ENCODE results near the gene LAMC3. TPM values are rescaled to one million over a fixed set of nuclear protein-coding genes. Genes with fewer than 3 reads are reported as not detected.

The LAMC3 gene
- polyA plus RNA-seq, 1 of the 3 experiments (the other 2 are of a cell fraction) = 0.07 TPM

DNA sequence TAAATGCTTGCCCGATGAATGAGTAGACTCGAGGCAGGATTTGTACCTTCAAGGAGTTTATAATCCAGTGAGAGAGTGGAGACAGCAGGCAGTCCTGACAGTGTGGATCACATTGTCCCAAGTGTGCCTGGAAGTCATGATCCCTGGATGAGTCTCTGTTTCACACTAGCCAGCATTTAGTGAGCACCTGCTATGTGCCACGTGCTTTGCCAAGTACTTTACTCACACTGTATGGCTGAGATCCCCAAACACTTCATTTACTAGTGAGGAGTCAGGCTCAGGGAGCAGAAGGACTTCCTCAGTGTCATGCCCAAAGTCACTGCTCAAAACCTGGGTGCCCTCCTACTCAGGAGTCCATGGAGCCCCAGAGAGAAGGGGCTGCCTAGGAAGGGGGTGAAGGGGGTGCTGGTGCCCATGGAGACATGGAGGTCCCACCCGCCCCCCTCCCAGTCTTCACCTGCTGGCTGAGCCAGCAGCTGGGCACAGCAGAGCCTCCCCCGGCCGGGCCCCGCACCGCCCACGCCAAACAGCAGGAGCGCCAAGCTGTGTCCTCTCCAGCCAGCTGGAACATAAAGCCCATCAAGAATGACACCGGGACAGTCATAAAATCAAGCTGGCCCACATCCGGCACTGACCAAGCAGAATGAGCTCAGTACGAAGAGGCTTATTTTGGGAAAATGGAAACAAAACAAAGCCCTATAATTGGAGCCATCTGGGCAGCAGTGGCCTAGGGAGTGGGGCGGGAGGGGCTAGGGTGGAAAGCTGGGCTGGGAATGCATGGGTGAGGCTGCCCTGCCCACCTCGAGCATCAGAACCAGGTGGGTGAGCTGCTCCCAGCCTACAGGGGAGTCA is 10.6 kb downstream of the LAMC3 start:
- POLR2A ChIA-PET = no interaction called here
- H3K27ac ChIP-seq (ENCODE audit: low read depth in 2 of 2, low read length in 1 of 2) = no peak overlapping the region

GRCh38 chr9:131020388-131020787 is 11.4 kb downstream of the LAMC3 start:
- no peak overlapping the region for H3K4me2 ChIP-seq
- DNase-seq = no peak
- CTCF ChIA-PET = interaction anchor here (0.9 to 8.0 kb wide), 6 partner anchors 13 to 154 kb away, joined by 3 to 47 read pairs (median 4); no protein-coding TSS in a partner anchor
- TF ChIP-seq NRF1 (IDR thresholded peaks at IDR 0.05; ENCODE audit: low read depth, low read length) (no peak), RCOR1 (IDR thresholded peaks at IDR 0.05; ENCODE audit: low read length) (no peak), FOSL2 (IDR thresholded peaks at IDR 0.05; ENCODE audit: borderline replicate concordance, low read depth) (no peak), EP300 (IDR thresholded peaks at IDR 0.05; ENCODE audit: borderline replicate concordance in 1 of 2, low read depth in 1 of 2, low read length in 1 of 2) (no peak), CTCF (IDR thresholded peaks at IDR 0.05) (no peak)
- TF ChIP-seq, protein P1, sequence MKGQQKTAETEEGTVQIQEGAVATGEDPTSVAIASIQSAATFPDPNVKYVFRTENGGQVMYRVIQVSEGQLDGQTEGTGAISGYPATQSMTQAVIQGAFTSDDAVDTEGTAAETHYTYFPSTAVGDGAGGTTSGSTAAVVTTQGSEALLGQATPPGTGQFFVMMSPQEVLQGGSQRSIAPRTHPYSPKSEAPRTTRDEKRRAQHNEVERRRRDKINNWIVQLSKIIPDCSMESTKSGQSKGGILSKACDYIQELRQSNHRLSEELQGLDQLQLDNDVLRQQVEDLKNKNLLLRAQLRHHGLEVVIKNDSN (IDR thresholded peaks at IDR 0.05; ENCODE audit: borderline replicate concordance, low read depth) = no peak
- TF ChIP-seq, protein P2, sequence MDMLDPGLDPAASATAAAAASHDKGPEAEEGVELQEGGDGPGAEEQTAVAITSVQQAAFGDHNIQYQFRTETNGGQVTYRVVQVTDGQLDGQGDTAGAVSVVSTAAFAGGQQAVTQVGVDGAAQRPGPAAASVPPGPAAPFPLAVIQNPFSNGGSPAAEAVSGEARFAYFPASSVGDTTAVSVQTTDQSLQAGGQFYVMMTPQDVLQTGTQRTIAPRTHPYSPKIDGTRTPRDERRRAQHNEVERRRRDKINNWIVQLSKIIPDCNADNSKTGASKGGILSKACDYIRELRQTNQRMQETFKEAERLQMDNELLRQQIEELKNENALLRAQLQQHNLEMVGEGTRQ (IDR thresholded peaks at IDR 0.05; ENCODE audit: borderline replicate concordance, low read depth, low read length) = no peak

More for the DNA sequence above, 10.6 kb downstream of the LAMC3 start:
- H3K9me2 ChIP-seq = no peaks in the 10 kb centered on the region
- no peak overlapping the region for H2AFZ ChIP-seq (ENCODE audit: low read depth)
- peak; percentile 58 for DNase-seq
- H3K27me3 ChIP-seq (ENCODE audit: insufficient read depth) = peaks cover 21% of the 10 kb centered on the region; the same call in 1 of the 2 replicates
- no peak overlapping the region for H3K4me2 ChIP-seq
- H3K9ac ChIP-seq = no peak overlapping the region
- no peak overlapping the region for H3K4me3 ChIP-seq (ENCODE audit: low read depth in 2 of 2, low read length in 1 of 2)
- H4K20me1 ChIP-seq (ENCODE audit: insufficient read depth) = no peaks in the 10 kb centered on the region
- CTCF ChIA-PET = interaction anchor here (0.6 to 8.0 kb wide), 6 partner anchors 10 to 153 kb away, joined by 3 to 47 read pairs (median 4); no protein-coding TSS in a partner anchor
- H3K4me1 ChIP-seq (ENCODE audit: control insufficient read depth in 1 of 2, insufficient read depth in 2 of 2, low read depth in 1 of 2, low read length in 1 of 2) = no peaks in the 10 kb centered on the region
- 60% methylated on average over 14 of the region's 15 CpGs for WGBS (ENCODE audit: low lambda C conversion rate)
- H3F3A ChIP-seq (replicated peaks; ENCODE audit: insufficient read depth) = no peaks in the 10 kb centered on the region
- H3K36me3 ChIP-seq (replicated peaks in 1 of 2; ENCODE audit: control insufficient read depth in 1 of 2, insufficient read depth in 2 of 2, low read length in 1 of 2) = no peaks in the 10 kb centered on the region
- no peak for TF ChIP-seq ELF1 (IDR thresholded peaks at IDR 0.05)
- TF ChIP-seq GATA2 (CRISPR knock-in tag; IDR thresholded peaks at IDR 0.05) = no peak
- TF ChIP-seq YY1 (IDR thresholded peaks at IDR 0.05; ENCODE audit: low read depth) = no peak
- no peak for TF ChIP-seq SMC3 (IDR thresholded peaks at IDR 0.05; ENCODE audit: low read depth, low read length)
- TF ChIP-seq TAF1 (IDR thresholded peaks at IDR 0.05; ENCODE audit: borderline replicate concordance, low read depth, low read length) = no peak
- no peak for TF ChIP-seq TEAD4 (IDR thresholded peaks at IDR 0.05; ENCODE audit: borderline replicate concordance, insufficient read depth)
- TF ChIP-seq RCOR1 (IDR thresholded peaks at IDR 0.05; ENCODE audit: low read length) = no peak
- TF ChIP-seq, protein P3, sequence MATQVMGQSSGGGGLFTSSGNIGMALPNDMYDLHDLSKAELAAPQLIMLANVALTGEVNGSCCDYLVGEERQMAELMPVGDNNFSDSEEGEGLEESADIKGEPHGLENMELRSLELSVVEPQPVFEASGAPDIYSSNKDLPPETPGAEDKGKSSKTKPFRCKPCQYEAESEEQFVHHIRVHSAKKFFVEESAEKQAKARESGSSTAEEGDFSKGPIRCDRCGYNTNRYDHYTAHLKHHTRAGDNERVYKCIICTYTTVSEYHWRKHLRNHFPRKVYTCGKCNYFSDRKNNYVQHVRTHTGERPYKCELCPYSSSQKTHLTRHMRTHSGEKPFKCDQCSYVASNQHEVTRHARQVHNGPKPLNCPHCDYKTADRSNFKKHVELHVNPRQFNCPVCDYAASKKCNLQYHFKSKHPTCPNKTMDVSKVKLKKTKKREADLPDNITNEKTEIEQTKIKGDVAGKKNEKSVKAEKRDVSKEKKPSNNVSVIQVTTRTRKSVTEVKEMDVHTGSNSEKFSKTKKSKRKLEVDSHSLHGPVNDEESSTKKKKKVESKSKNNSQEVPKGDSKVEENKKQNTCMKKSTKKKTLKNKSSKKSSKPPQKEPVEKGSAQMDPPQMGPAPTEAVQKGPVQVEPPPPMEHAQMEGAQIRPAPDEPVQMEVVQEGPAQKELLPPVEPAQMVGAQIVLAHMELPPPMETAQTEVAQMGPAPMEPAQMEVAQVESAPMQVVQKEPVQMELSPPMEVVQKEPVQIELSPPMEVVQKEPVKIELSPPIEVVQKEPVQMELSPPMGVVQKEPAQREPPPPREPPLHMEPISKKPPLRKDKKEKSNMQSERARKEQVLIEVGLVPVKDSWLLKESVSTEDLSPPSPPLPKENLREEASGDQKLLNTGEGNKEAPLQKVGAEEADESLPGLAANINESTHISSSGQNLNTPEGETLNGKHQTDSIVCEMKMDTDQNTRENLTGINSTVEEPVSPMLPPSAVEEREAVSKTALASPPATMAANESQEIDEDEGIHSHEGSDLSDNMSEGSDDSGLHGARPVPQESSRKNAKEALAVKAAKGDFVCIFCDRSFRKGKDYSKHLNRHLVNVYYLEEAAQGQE (IDR thresholded peaks at IDR 0.05; ENCODE audit: low read depth, low read length) = no peak
- no peak for TF ChIP-seq SIN3A (IDR thresholded peaks at IDR 0.05; ENCODE audit: borderline replicate concordance, low read depth, low read length)
- TF ChIP-seq RAD21 (IDR thresholded peaks at IDR 0.05; ENCODE audit: low read length) = no peak
- no peak for TF ChIP-seq EZH2phosphoT487 (IDR thresholded peaks at IDR 0.05; ENCODE audit: borderline replicate concordance, low read depth)
- no peaks in the 10 kb centered on the region for H3K9me3 ChIP-seq
- no peaks in the 10 kb centered on the region for H3K79me2 ChIP-seq (ENCODE audit: insufficient read depth)

More at GRCh38 chr9:131020388-131020787, 11.4 kb downstream of the LAMC3 start:
- Histone ChIP-seq H3K27me3 (ENCODE audit: insufficient read depth) (peaks cover 29% of the 10 kb centered on the region; the same call in 1 of the 2 replicates), H3K4me1 (ENCODE audit: control insufficient read depth in 1 of 2, insufficient read depth in 2 of 2, low read depth in 1 of 2, low read length in 1 of 2) (no peaks in the 10 kb centered on the region), H2AFZ (ENCODE audit: low read depth) (no peak overlapping the region), H3K27ac (ENCODE audit: low read depth in 2 of 2, low read length in 1 of 2) (no peak overlapping the region), H4K20me1 (ENCODE audit: insufficient read depth) (no peaks in the 10 kb centered on the region), H3K4me3 (ENCODE audit: low read depth in 2 of 2, low read length in 1 of 2) (no peak overlapping the region), H3K9me3 (no peaks in the 10 kb centered on the region), H3K79me2 (ENCODE audit: insufficient read depth) (no peaks in the 10 kb centered on the region), H3K36me3 (replicated peaks in 1 of 2; ENCODE audit: control insufficient read depth in 1 of 2, insufficient read depth in 2 of 2, low read length in 1 of 2) (no peaks in the 10 kb centered on the region), H3K9ac (no peak overlapping the region), H3F3A (replicated peaks; ENCODE audit: insufficient read depth) (no peaks in the 10 kb centered on the region), H3K9me2 (no peaks in the 10 kb centered on the region)
- POLR2A ChIA-PET = no interaction called here
- 43% methylated on average over 2 of the region's 2 CpGs for WGBS (ENCODE audit: low lambda C conversion rate)

All from SK-N-SH (cell line).